ENCODE data around the gene CIAO3. TPM values are rescaled to one million over a fixed set of nuclear protein-coding genes. Genes with fewer than 3 reads are reported as not detected.

The CIAO3 gene
- total RNA-seq, 1 experiment from 2014 or later: 32.1 TPM

DNA sequence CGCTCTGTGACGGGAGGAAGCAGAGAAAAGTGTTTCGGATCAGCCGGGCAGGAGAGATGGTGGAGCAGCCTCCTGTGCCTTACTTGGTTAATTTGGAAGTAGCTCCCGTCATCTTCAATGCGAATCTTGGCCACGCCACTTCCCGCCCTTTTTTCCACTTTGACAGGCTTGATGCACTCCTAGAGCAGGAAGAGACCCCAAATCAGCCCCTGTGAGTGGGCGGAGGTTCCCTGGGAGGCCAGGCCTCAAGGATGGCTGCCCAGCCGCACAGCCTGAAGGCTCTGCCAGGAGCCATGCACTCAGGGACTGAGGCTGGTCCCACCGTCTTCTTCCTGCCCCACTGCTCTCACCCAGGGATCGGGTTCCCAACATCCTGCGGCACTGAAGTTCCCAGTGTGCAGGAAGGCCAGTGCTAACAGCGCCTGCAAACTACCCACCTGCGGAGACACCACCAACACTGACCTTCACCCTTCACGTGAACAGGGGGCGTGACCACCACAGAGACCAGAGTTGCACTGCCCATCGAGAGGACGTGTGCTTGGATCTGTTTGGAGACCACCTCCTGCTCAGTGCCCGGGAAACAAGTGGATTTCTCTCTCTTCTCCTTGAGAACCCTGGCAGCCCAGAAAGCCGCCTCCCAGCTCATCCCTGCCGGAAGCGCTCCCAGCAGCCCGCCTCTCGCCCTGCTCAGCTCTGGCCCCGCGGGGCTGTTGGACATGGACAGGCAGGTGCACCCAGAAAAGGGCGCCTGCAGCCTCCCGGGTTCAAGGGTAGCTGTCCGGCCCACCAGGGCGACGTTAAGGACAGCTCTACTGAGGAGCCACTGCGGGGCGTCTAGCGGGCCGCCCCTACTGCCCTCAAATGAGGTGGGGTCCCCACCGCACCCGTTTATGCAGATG lies 988 bp downstream of the CIAO3 start:
- DNase-seq: peak; percentile 48
- no peak overlapping the region for H2AFZ ChIP-seq (ENCODE audit: low read length)
- H3K9me2 ChIP-seq (replicated peaks; ENCODE audit: insufficient read depth, low read length): no peaks in the 10 kb centered on the region
- H3K4me1 ChIP-seq (ENCODE audit: low read length): peaks cover 41% of the 10 kb centered on the region
- peaks cover 7% of the 10 kb centered on the region; the same call in 1 of the 2 replicates for H3K79me2 ChIP-seq (ENCODE audit: low read length)
- no peaks in the 10 kb centered on the region for H3K27me3 ChIP-seq (ENCODE audit: low read length)
- H3K9me3 ChIP-seq (ENCODE audit: low read length): no peaks in the 10 kb centered on the region
- H3K9ac ChIP-seq (ENCODE audit: low read length): peak overlapping the region; percentile 98
- H3K36me3 ChIP-seq (ENCODE audit: insufficient read depth, low read length): 0 out of 2 replicates have a peak, but pooled peaks cover 6% of the 10 kb centered on the region
- peak overlapping the region; percentile 94 for H3K4me3 ChIP-seq (ENCODE audit: low read length)
- H3K27ac ChIP-seq (ENCODE audit: low read length): peak overlapping the region; percentile 99
- H3K4me2 ChIP-seq (ENCODE audit: low read depth, low read length, poor library complexity, severe bottlenecking): peak overlapping the region; percentile 98
- no peaks in the 10 kb centered on the region for H4K20me1 ChIP-seq (ENCODE audit: insufficient read depth, low read depth, low read length)

DNA sequence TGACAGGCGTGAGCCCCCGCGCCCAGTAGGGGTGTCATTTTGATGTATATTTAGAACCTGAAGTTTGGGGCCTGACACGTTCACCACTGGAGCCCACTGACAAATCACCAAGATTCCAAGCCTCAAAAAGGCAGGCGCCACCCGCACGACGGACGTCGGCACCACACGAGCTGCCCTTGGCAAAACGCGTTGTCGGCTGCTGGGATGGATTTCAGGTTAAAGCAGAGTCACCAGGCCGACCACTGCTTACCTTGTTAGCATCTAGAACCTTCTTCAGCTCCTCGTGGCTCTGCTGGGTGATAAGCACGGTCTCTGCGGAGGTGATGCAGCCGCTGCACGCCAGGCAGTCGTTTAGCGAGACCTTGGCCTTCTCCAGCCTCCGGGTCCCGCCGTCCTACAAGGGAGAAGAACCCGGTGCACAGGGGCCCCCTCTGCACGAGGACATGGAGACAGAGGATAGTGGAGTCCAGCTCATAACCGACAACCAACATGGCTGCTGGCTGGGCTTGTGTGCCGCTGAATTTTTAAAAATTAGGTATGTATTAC lies 3.8 kb downstream of the CIAO3 start:
- Histone ChIP-seq H4K20me1 (ENCODE audit: insufficient read depth, low read depth, low read length) (no peaks in the 10 kb centered on the region), H3K27ac (ENCODE audit: low read length) (peak overlapping the region; percentile 99), H3K27me3 (ENCODE audit: low read length) (no peaks in the 10 kb centered on the region), H3K36me3 (ENCODE audit: insufficient read depth, low read length) (peaks cover 14% of the 10 kb centered on the region; the same call in 1 of the 2 replicates), H3K4me3 (ENCODE audit: low read length) (peak overlapping the region; percentile 64), H3K9ac (ENCODE audit: low read length) (peak overlapping the region; percentile 98), H3K79me2 (ENCODE audit: low read length) (peaks cover 7% of the 10 kb centered on the region; the same call in 1 of the 2 replicates), H3K4me1 (ENCODE audit: low read length) (peaks cover 41% of the 10 kb centered on the region), H3K4me2 (ENCODE audit: low read depth, low read length, poor library complexity, severe bottlenecking) (peak overlapping the region; percentile 98), H2AFZ (ENCODE audit: low read length) (no peak overlapping the region), H3K9me2 (replicated peaks; ENCODE audit: insufficient read depth, low read length) (no peaks in the 10 kb centered on the region), H3K9me3 (ENCODE audit: low read length) (no peaks in the 10 kb centered on the region)
- no peak for DNase-seq

DNA sequence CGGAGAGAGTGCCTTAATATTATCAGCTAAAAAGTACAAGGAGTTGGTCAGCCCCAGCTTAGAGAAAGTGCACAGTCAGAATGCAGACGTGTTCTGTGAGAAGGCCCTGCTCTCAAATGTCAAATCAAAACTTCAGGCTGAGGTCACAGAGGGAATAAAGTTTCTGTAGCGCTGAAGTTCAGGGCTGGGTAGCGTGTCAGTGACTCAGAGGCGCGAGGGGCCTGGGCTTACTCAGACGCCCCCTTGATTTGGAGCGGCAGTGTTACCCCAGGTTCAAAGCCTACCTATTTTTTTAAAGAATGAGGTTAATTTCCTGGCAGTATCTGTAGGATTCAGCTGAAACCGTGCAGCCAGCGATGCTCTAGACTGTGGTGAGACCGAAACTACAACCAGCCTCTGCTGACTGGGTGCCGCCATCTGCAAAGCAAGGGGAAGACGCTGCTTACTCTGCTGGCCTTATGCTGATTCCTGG lies 4.8 kb downstream of the CIAO3 start:
- peaks cover 14% of the 10 kb centered on the region; the same call in 1 of the 2 replicates for H3K36me3 ChIP-seq (ENCODE audit: insufficient read depth, low read length)
- H3K4me1 ChIP-seq (ENCODE audit: low read length): peaks cover 49% of the 10 kb centered on the region
- no peak for DNase-seq
- peak overlapping the region; percentile 99; the same call in 1 of the 2 replicates for H3K27ac ChIP-seq (ENCODE audit: low read length)
- H3K9me2 ChIP-seq (replicated peaks; ENCODE audit: insufficient read depth, low read length): no peaks in the 10 kb centered on the region
- no peaks in the 10 kb centered on the region for H3K9me3 ChIP-seq (ENCODE audit: low read length)
- H3K4me2 ChIP-seq (ENCODE audit: low read depth, low read length, poor library complexity, severe bottlenecking): no peak overlapping the region
- H3K27me3 ChIP-seq (ENCODE audit: low read length): no peaks in the 10 kb centered on the region
- H3K4me3 ChIP-seq (ENCODE audit: low read length): no peak overlapping the region
- peaks cover 7% of the 10 kb centered on the region; the same call in 1 of the 2 replicates for H3K79me2 ChIP-seq (ENCODE audit: low read length)
- no peaks in the 10 kb centered on the region for H4K20me1 ChIP-seq (ENCODE audit: insufficient read depth, low read depth, low read length)
- H2AFZ ChIP-seq (ENCODE audit: low read length): no peak overlapping the region
- H3K9ac ChIP-seq (ENCODE audit: low read length): no peak overlapping the region

DNA sequence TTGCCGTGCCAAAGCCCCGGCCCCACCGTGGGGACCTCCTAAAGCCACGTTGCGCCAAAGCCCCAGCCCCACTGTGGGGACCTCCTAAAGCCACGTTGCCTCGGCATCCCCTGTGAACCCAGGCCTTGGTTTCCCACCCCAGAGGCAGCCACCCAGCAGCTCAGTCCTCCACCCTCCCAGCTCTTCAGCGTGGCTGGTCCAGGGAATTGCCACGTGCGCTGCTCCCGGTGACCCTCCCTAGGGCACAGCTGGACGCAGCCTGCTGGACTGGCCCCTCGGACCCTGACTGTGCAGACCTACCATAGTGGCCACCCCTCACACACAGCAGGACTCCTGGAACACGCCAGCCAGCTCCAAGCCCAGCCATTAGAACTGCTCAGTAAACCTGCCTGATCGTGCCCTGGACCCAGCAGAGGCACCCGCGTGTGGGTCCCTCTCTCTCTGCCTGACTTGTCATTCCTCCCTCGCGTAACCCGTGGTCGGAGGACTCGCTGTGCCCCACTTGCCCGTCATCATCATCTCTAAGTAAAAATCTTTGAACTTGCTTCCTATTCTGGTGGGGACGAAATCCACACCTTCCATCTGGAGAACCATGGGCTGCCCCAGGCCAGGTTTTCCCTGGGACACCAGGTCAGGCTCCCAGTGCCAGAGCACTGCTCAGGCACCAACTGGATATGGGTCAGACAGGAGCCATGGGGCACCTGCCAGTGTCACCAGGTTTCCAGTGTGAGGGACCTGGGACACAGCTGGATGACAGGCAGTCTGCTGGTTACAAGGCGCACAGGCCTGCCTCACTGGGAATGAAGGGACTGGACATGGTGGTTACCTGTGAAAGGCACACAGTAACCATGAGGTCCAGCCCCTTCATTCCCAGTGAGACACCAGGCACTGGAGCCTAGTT lies 5.6 kb downstream of the CIAO3 start:
- H3K36me3 ChIP-seq (ENCODE audit: insufficient read depth, low read length): peaks cover 15% of the 10 kb centered on the region; the same call in 1 of the 2 replicates

DNA sequence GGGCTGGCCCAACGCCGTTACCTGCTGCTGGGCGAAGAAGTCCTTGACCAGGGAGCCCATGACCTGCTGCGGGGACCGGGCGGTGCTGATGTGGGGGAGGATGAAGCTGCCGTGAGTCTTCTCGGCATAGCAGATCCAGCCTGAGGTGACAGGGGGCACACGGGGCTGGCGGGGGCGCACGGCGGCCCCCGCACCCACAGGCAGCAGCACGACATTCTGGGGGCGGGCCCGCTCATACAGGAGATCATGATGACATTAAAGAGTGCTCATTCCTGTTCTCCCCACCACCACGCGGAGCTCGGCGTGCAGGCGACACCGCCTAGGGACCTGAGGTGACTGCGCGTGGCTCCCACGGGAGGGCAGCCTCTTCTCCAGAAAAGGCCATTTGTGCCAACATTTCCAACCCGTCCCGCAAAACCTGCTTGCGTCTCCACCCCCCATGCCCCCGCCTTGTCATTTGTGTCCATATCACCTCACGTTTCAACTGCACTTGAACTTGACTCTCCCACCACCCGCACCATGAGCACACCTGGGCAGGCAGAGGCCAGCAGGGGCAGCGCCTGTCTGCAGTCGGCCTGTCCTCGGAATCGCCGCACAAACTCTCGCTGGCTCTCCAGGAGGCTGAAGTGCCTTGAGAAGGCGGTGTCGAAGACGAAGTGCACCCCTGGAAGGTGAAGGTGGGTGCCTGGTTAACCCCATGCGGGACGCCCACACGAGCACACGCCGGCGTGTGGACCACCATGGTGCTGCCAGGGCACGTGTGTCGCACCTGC lies 6.4 kb downstream of the CIAO3 start:
- H3K9me2 ChIP-seq (replicated peaks; ENCODE audit: insufficient read depth, low read length): no peaks in the 10 kb centered on the region
- H3K9me3 ChIP-seq (ENCODE audit: low read length): no peaks in the 10 kb centered on the region
- H3K9ac ChIP-seq (ENCODE audit: low read length): no peak overlapping the region
- no peak overlapping the region for H2AFZ ChIP-seq (ENCODE audit: low read length)
- no peak overlapping the region for H3K4me3 ChIP-seq (ENCODE audit: low read length)
- H4K20me1 ChIP-seq (ENCODE audit: insufficient read depth, low read depth, low read length): no peaks in the 10 kb centered on the region
- peaks cover 55% of the 10 kb centered on the region for H3K4me1 ChIP-seq (ENCODE audit: low read length)
- no peaks in the 10 kb centered on the region for H3K27me3 ChIP-seq (ENCODE audit: low read length)
- H3K79me2 ChIP-seq (ENCODE audit: low read length): peaks cover 11% of the 10 kb centered on the region
- no peak overlapping the region for H3K27ac ChIP-seq (ENCODE audit: low read length)
- no peak for DNase-seq
- H3K4me2 ChIP-seq (ENCODE audit: low read depth, low read length, poor library complexity, severe bottlenecking): no peak overlapping the region
- peaks cover 17% of the 10 kb centered on the region; the same call in 1 of the 2 replicates for H3K36me3 ChIP-seq (ENCODE audit: insufficient read depth, low read length)

More for the DNA sequence above, 5.6 kb downstream of the CIAO3 start:
- peaks cover 5% of the 10 kb centered on the region for H3K79me2 ChIP-seq (ENCODE audit: low read length)
- no peak overlapping the region for H3K9ac ChIP-seq (ENCODE audit: low read length)
- H3K4me1 ChIP-seq (ENCODE audit: low read length): peaks cover 55% of the 10 kb centered on the region
- no peak overlapping the region for H3K4me3 ChIP-seq (ENCODE audit: low read length)
- H3K27me3 ChIP-seq (ENCODE audit: low read length): no peaks in the 10 kb centered on the region
- no peak for DNase-seq
- no peaks in the 10 kb centered on the region for H3K9me3 ChIP-seq (ENCODE audit: low read length)
- H2AFZ ChIP-seq (ENCODE audit: low read length): no peak overlapping the region
- no peak overlapping the region for H3K4me2 ChIP-seq (ENCODE audit: low read depth, low read length, poor library complexity, severe bottlenecking)
- no peaks in the 10 kb centered on the region for H3K9me2 ChIP-seq (replicated peaks; ENCODE audit: insufficient read depth, low read length)
- peak overlapping the region; percentile 99; the same call in 1 of the 2 replicates for H3K27ac ChIP-seq (ENCODE audit: low read length)
- H4K20me1 ChIP-seq (ENCODE audit: insufficient read depth, low read depth, low read length): no peaks in the 10 kb centered on the region

DNA sequence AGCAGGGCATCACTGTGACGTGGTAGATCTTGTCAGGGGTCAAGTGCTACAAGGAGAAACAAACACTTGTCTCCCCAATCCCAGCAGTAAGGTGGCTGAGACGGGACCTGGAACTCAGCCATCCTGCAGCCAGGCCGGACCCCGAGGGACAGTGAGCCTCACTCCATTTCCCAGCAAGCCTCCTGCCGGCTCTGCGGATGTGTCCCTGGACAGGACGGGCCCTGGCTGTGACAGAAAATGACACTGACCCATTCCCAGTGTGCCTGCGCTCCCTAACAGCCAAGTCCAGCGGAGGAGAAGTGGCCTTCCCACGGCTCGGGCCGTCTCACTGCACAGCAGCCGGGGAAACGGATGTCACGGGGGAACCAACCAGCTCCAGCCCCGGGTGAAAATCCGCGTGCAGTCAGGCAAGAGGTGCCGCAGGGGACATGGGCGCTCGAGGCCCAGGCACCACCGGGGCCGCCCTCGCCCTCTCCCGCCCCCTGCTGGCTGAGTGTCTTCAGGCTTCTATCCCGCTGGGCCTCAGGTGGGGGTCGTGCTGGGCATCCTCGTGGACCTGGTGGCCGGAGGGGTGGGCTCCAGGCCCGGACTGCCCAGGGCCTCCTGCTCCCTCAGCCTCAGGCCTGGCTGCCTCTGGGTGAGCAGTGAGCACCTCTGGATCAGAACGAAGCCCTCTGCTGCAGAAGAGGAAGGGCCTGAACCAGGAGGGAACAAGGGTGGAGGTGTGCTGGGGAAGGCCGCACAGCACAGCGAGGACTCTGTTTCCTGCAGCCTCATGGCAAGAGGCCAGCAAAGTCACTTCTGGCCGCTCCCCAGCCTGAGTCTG lies 7.2 kb downstream of the CIAO3 start:
- no peaks in the 10 kb centered on the region for H3K9me2 ChIP-seq (replicated peaks; ENCODE audit: insufficient read depth, low read length)
- H3K27me3 ChIP-seq (ENCODE audit: low read length): no peaks in the 10 kb centered on the region
- H3K27ac ChIP-seq (ENCODE audit: low read length): no peak overlapping the region
- no peak overlapping the region for H3K9ac ChIP-seq (ENCODE audit: low read length)
- H3K9me3 ChIP-seq (ENCODE audit: low read length): no peaks in the 10 kb centered on the region
- peaks cover 54% of the 10 kb centered on the region for H3K4me1 ChIP-seq (ENCODE audit: low read length)
- H2AFZ ChIP-seq (ENCODE audit: low read length): no peak overlapping the region
- no peaks in the 10 kb centered on the region for H4K20me1 ChIP-seq (ENCODE audit: insufficient read depth, low read depth, low read length)
- no peak overlapping the region for H3K4me3 ChIP-seq (ENCODE audit: low read length)
- H3K4me2 ChIP-seq (ENCODE audit: low read depth, low read length, poor library complexity, severe bottlenecking): no peak overlapping the region
- peaks cover 18% of the 10 kb centered on the region for H3K79me2 ChIP-seq (ENCODE audit: low read length)
- H3K36me3 ChIP-seq (ENCODE audit: insufficient read depth, low read length): peaks cover 17% of the 10 kb centered on the region; the same call in 1 of the 2 replicates
- DNase-seq: peak; percentile 72

DNA sequence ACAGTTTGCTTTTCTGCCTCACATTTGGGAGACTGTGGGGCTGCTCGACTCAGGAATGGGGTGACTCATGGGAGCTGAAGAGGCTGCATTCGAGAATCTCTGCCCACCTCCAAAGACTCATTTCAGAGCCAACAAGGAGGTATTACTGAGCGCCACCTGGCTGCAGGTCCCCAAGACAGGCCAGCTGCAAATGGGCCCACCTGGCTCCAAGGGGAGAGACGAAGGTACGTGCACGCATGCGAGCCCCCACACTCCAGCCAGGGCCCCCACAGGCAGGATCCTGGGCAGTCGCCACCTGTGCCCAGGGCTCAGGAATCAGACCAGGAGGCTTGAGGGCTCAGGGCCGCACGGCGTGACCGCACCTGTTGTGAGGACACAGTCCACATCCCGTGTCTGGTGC lies 7.9 kb downstream of the CIAO3 start:
- H2AFZ ChIP-seq (ENCODE audit: low read length): no peak overlapping the region
- H3K27ac ChIP-seq (ENCODE audit: low read length): no peak overlapping the region
- peaks cover 21% of the 10 kb centered on the region for H3K79me2 ChIP-seq (ENCODE audit: low read length)
- no peaks in the 10 kb centered on the region for H3K27me3 ChIP-seq (ENCODE audit: low read length)
- H3K4me3 ChIP-seq (ENCODE audit: low read length): no peak overlapping the region
- no peaks in the 10 kb centered on the region for H3K9me3 ChIP-seq (ENCODE audit: low read length)
- no peaks in the 10 kb centered on the region for H4K20me1 ChIP-seq (ENCODE audit: insufficient read depth, low read depth, low read length)
- H3K4me1 ChIP-seq (ENCODE audit: low read length): peaks cover 50% of the 10 kb centered on the region
- H3K4me2 ChIP-seq (ENCODE audit: low read depth, low read length, poor library complexity, severe bottlenecking): no peak overlapping the region
- H3K9ac ChIP-seq (ENCODE audit: low read length): no peak overlapping the region
- DNase-seq: peak; percentile 46
- H3K36me3 ChIP-seq (ENCODE audit: insufficient read depth, low read length): peaks cover 17% of the 10 kb centered on the region; the same call in 1 of the 2 replicates
- no peaks in the 10 kb centered on the region for H3K9me2 ChIP-seq (replicated peaks; ENCODE audit: insufficient read depth, low read length)
